Measurements from ENCODE around the gene TMX2.

Gene TMX2

DNA sequence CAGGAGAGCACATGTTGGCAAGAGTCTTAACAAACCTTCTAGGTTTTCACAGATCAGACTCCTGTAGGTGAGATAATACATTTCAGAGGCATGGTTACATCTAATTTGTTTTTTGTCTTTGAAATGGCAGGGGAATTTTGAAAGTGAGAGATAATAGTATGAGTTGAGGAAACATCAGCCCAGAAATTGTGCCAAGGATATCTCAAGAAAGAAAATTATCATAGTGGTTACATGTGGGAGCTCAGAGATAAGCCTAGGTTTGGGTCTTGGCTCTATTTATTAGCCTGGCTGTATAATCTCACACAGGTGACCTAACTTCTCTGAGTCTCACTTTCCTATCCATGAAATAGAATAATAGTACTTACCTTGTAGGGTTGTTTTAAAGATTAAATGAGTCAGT, 38.8 kb downstream of the TMX2 start:
- H3K9ac ChIP-seq (ENCODE audit: low read length): no peak overlapping the region
- peak overlapping the region; percentile 0 for H3K4ac ChIP-seq (ENCODE audit: low read depth, low read length)
- no peak overlapping the region for H3K4me2 ChIP-seq (ENCODE audit: low read length)
- no peak overlapping the region for H2AK5ac ChIP-seq (ENCODE audit: low read length)
- H3K27me3 ChIP-seq (ENCODE audit: insufficient read depth, low read length, poor library complexity): no peaks in the 10 kb centered on the region
- no peak overlapping the region for H3K27ac ChIP-seq (ENCODE audit: low read depth, low read length)
- no peak overlapping the region for H4K8ac ChIP-seq (ENCODE audit: low read depth, low read length)
- H3K18ac ChIP-seq (ENCODE audit: low read length): no peak overlapping the region
- H2BK120ac ChIP-seq (ENCODE audit: low read depth, low read length): no peak overlapping the region
- H3K36me3 ChIP-seq (ENCODE audit: control insufficient read depth, insufficient read depth, low read length): no peaks in the 10 kb centered on the region
- peaks cover 2% of the 10 kb centered on the region for H3K4me1 ChIP-seq (ENCODE audit: control insufficient read depth, low read depth, low read length)
- no peak overlapping the region for H3K56ac ChIP-seq (ENCODE audit: low read length)
- no peak overlapping the region for H2BK15ac ChIP-seq (replicated peaks; ENCODE audit: low read depth)
- no peak overlapping the region for H4K5ac ChIP-seq (ENCODE audit: low read length)
- H2BK5ac ChIP-seq (ENCODE audit: low read length): no peak overlapping the region
- H3K79me1 ChIP-seq (ENCODE audit: low read length): no peaks in the 10 kb centered on the region
- H3K4me3 ChIP-seq (ENCODE audit: low read length): no peak overlapping the region
- no peaks in the 10 kb centered on the region for H3K79me2 ChIP-seq (ENCODE audit: control insufficient read depth, insufficient read depth, low read length)
- DNase-seq: no peak
- no peak overlapping the region for H3K23ac ChIP-seq (ENCODE audit: low read length)

DNA sequence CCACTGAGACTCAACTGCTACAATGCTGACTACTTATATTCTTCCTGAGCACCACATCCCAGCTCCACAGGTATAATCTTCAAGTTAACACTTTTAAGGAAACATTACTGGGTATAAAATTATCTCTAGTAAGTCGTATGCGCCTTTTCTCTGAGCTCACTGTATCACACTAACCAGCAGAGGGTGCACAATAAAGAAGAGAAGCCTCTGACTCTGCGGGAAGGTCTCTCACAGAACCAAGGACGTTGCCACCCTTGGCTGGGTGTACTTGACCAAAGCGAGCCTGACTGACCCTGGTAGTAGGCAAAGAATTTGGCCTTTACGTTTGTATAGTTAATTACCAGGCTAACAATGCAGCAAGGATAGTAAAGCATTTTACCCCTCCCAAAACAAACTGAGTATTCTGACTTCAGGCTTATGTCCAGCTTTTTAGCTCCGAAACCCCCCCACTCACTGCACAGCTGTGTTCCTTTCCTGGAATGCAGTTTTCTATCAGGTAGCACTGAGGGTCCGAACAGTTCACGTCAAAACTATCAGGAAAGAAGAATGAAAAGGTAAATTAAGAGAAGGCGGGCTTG, 39.4 kb downstream of the TMX2 start, which contains the start of gene BTBD18:
Gene BTBD18, minus strand, starts transcription at position 144 of the 578 bp plus-strand sequence. CDS start 631 bp downstream, outside the sequence.
- WGBS (ENCODE audit: extremely low coverage, insufficient coverage, low lambda C conversion rate): no CpG with 5 or more reads among the region's 10 CpGs
- H4K5ac ChIP-seq (ENCODE audit: low read length): no peak within 1 kb of the TSS
- no peak within 1 kb of the TSS for H2AK5ac ChIP-seq (ENCODE audit: low read length)
- H3K79me2 ChIP-seq (ENCODE audit: control insufficient read depth, insufficient read depth, low read length): no peaks in the 10 kb centered on the region
- no peak within 1 kb of the TSS for H3K23ac ChIP-seq (ENCODE audit: low read length)
- no peak within 1 kb of the TSS for H3K27ac ChIP-seq (ENCODE audit: low read depth, low read length)
- H3K9ac ChIP-seq (ENCODE audit: low read length): no peak within 1 kb of the TSS
- no peak within 1 kb of the TSS for H3K56ac ChIP-seq (ENCODE audit: low read length)
- H3K79me1 ChIP-seq (ENCODE audit: low read length): no peaks in the 10 kb centered on the region
- no peak within 1 kb of the TSS for H4K8ac ChIP-seq (ENCODE audit: low read depth, low read length)
- H2BK5ac ChIP-seq (ENCODE audit: low read length): no peak within 1 kb of the TSS
- no peak within 1 kb of the TSS for H3K4me2 ChIP-seq (ENCODE audit: low read length)
- H3K18ac ChIP-seq (ENCODE audit: low read length): no peak within 1 kb of the TSS
- H3K4me3 ChIP-seq (ENCODE audit: low read length): no peak within 1 kb of the TSS
- no peak within 1 kb of the TSS for H2BK120ac ChIP-seq (ENCODE audit: low read depth, low read length)
- no peak within 1 kb of the TSS for H2BK15ac ChIP-seq (replicated peaks; ENCODE audit: low read depth)
- H3K27me3 ChIP-seq (ENCODE audit: insufficient read depth, low read length, poor library complexity): no peaks in the 10 kb centered on the region
- peak within 1 kb of the TSS; percentile 0 for H3K4ac ChIP-seq (ENCODE audit: low read depth, low read length)
- peaks cover 2% of the 10 kb centered on the region for H3K4me1 ChIP-seq (ENCODE audit: control insufficient read depth, low read depth, low read length)
- H3K36me3 ChIP-seq (ENCODE audit: control insufficient read depth, insufficient read depth, low read length): no peaks in the 10 kb centered on the region
- DNase-seq: peak; percentile 84

DNA sequence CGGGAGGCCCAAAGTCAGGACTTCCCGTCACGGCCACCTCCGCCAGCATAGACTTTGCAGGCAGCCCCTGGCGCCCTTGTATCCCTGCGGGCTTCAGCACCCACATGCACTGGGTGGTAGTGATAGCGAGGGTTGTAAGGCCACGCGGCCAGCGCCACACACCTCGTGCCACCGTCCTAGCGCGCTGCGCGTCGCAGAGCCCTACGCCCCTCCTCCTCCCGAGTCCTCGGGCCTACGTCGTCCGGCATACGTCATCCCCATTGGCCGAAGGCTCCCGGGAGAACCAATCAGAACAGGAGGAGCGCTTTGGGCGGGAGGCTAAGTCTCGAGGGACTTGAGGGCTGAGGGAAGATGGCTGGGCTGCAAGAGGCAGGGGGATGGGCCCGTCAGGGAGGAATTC, 40.6 kb downstream of the TMX2 start:
- Histone ChIP-seq H4K8ac (ENCODE audit: low read depth, low read length) (no peak overlapping the region), H3K4me2 (ENCODE audit: low read length) (no peak overlapping the region), H2AK5ac (ENCODE audit: low read length) (no peak overlapping the region), H3K79me2 (ENCODE audit: control insufficient read depth, insufficient read depth, low read length) (no peaks in the 10 kb centered on the region), H3K36me3 (ENCODE audit: control insufficient read depth, insufficient read depth, low read length) (no peaks in the 10 kb centered on the region), H3K4me1 (ENCODE audit: control insufficient read depth, low read depth, low read length) (peaks cover 2% of the 10 kb centered on the region), H3K4ac (ENCODE audit: low read depth, low read length) (no peak overlapping the region), H3K18ac (ENCODE audit: low read length) (no peak overlapping the region), H4K5ac (ENCODE audit: low read length) (no peak overlapping the region), H3K9ac (ENCODE audit: low read length) (no peak overlapping the region), H3K23ac (ENCODE audit: low read length) (no peak overlapping the region), H2BK5ac (ENCODE audit: low read length) (no peak overlapping the region), H3K4me3 (ENCODE audit: low read length) (no peak overlapping the region), H3K27me3 (ENCODE audit: insufficient read depth, low read length, poor library complexity) (no peaks in the 10 kb centered on the region), H3K79me1 (ENCODE audit: low read length) (no peaks in the 10 kb centered on the region), H2BK120ac (ENCODE audit: low read depth, low read length) (no peak overlapping the region), H3K56ac (ENCODE audit: low read length) (no peak overlapping the region), H3K27ac (ENCODE audit: low read depth, low read length) (no peak overlapping the region), H2BK15ac (replicated peaks; ENCODE audit: low read depth) (no peak overlapping the region)
- no peak for DNase-seq
- no CpG with 5 or more reads among the region's 30 CpGs for WGBS (ENCODE audit: extremely low coverage, insufficient coverage, low lambda C conversion rate)

- H3K23ac ChIP-seq (ENCODE audit: low read length): no peak overlapping the region
- H3K4me1 ChIP-seq (ENCODE audit: control insufficient read depth, low read depth, low read length): no peaks in the 10 kb centered on the region
- peaks cover 10% of the 10 kb centered on the region for H3K79me2 ChIP-seq (ENCODE audit: control insufficient read depth, insufficient read depth, low read length)
- DNase-seq: no peak
- H3K18ac ChIP-seq (ENCODE audit: low read length): no peak overlapping the region
- no peak overlapping the region for H4K8ac ChIP-seq (ENCODE audit: low read depth, low read length)
- no peaks in the 10 kb centered on the region for H3K27me3 ChIP-seq (ENCODE audit: insufficient read depth, low read length, poor library complexity)
- H3K79me1 ChIP-seq (ENCODE audit: low read length): no peaks in the 10 kb centered on the region
- H3K4me2 ChIP-seq (ENCODE audit: low read length): no peak overlapping the region
- H3K4ac ChIP-seq (ENCODE audit: low read depth, low read length): no peak overlapping the region
- H3K56ac ChIP-seq (ENCODE audit: low read length): no peak overlapping the region
- H2BK5ac ChIP-seq (ENCODE audit: low read length): no peak overlapping the region
- no peak overlapping the region for H3K27ac ChIP-seq (ENCODE audit: low read depth, low read length)
- H2AK5ac ChIP-seq (ENCODE audit: low read length): no peak overlapping the region
- H2BK120ac ChIP-seq (ENCODE audit: low read depth, low read length): no peak overlapping the region
- WGBS (ENCODE audit: extremely low coverage, insufficient coverage, low lambda C conversion rate): no CpG with 5 or more reads among the region's 3 CpGs
- no peak overlapping the region for H3K9ac ChIP-seq (ENCODE audit: low read length)
- H2BK15ac ChIP-seq (replicated peaks; ENCODE audit: low read depth): no peak overlapping the region
- H3K4me3 ChIP-seq (ENCODE audit: low read length): no peak overlapping the region
- H4K5ac ChIP-seq (ENCODE audit: low read length): no peak overlapping the region
- H3K36me3 ChIP-seq (ENCODE audit: control insufficient read depth, insufficient read depth, low read length): no peaks in the 10 kb centered on the region
Measured at GRCh38 chr11:57758174-57758573, 45.8 kb downstream of the TMX2 start.

GRCh38 chr11:57761301-57762234, 49.2 kb downstream of the TMX2 start, which contains the start of gene CTNND1:
TSS of gene CTNND1 (plus strand) at chr11:57761802. CDS start at chr11:57791479, 29,677 bp downstream.
- peak within 1 kb of the TSS; percentile 85 for H2BK15ac ChIP-seq (replicated peaks; ENCODE audit: low read depth)
- peak within 1 kb of the TSS; percentile 98 for H3K18ac ChIP-seq (ENCODE audit: low read length)
- H3K27me3 ChIP-seq (ENCODE audit: insufficient read depth, low read length, poor library complexity): no peaks in the 10 kb centered on the region
- no peaks in the 10 kb centered on the region for H3K79me1 ChIP-seq (ENCODE audit: low read length)
- no peak within 1 kb of the TSS for H2AK5ac ChIP-seq (ENCODE audit: low read length)
- peak within 1 kb of the TSS; percentile 76 for H4K8ac ChIP-seq (ENCODE audit: low read depth, low read length)
- H3K4me2 ChIP-seq (ENCODE audit: low read length): peak within 1 kb of the TSS; percentile 18
- peak within 1 kb of the TSS; percentile 91 for H3K4ac ChIP-seq (ENCODE audit: low read depth, low read length)
- peak within 1 kb of the TSS; percentile 96 for H4K5ac ChIP-seq (ENCODE audit: low read length)
- peaks cover 5% of the 10 kb centered on the region for H3K4me1 ChIP-seq (ENCODE audit: control insufficient read depth, low read depth, low read length)
- peak within 1 kb of the TSS; percentile 85 for H3K56ac ChIP-seq (ENCODE audit: low read length)
- H3K4me3 ChIP-seq (ENCODE audit: low read length): peak within 1 kb of the TSS; percentile 69
- H2BK120ac ChIP-seq (ENCODE audit: low read depth, low read length): peak within 1 kb of the TSS; percentile 23
- peak within 1 kb of the TSS; percentile 33 for H2BK5ac ChIP-seq (ENCODE audit: low read length)
- peak within 1 kb of the TSS; percentile 85 for H3K9ac ChIP-seq (ENCODE audit: low read length)
- peak; percentile 99 for DNase-seq
- WGBS (ENCODE audit: extremely low coverage, insufficient coverage, low lambda C conversion rate): no CpG with 5 or more reads among the region's 13 CpGs
- H3K79me2 ChIP-seq (ENCODE audit: control insufficient read depth, insufficient read depth, low read length): peaks cover 43% of the 10 kb centered on the region
- no peak within 1 kb of the TSS for H3K23ac ChIP-seq (ENCODE audit: low read length)
- no peaks in the 10 kb centered on the region for H3K36me3 ChIP-seq (ENCODE audit: control insufficient read depth, insufficient read depth, low read length)
- peak within 1 kb of the TSS; percentile 98 for H3K27ac ChIP-seq (ENCODE audit: low read depth, low read length)
